Measurements from ENCODE around the gene SRP9.
"Not testable (repeated sequence)": the region's sequence is repeated elsewhere in the genome, so short reads cannot be mapped to it uniquely, and the experiment has no call there.

The SRP9 gene

DNA sequence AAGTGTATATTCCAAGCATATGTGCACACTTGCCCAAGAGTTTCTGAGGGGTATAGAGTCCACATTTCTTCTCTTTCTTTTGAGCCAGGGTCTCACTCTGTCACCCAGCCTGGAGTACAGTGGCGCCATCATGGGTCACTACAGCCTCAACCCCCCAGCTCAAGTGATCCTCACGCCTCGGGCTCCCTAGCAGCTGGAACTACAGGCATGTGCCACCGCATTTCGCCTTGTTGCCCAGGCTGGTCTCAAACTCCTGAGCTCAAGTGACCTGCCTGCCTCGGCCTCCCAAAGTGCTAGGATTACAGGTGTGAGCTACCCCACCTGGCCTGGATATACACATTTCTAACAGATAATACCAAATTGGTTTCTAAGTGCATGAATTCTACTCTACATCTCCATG is 17.1 kb upstream of the SRP9 start:
- Histone ChIP-seq H3K4me1 (peaks cover 0 to 25% (median 20%) of the 10 kb centered on the region in 4 donors), H3K27me3 (no peaks in the 10 kb centered on the region), H3K36me3 (no peaks in the 10 kb centered on the region), H3K27ac (no peak overlapping the region), H3K4me3 (no peak overlapping the region), H3K9me3 (no peaks in the 10 kb centered on the region)
- intact Hi-C loops (cut with DNase I; ENCODE audit: low total_unique reads): loop anchor here (10.0 kb wide), 1 partner anchor 206 kb away; no protein-coding TSS in a partner anchor
- TF ChIP-seq, protein P1, sequence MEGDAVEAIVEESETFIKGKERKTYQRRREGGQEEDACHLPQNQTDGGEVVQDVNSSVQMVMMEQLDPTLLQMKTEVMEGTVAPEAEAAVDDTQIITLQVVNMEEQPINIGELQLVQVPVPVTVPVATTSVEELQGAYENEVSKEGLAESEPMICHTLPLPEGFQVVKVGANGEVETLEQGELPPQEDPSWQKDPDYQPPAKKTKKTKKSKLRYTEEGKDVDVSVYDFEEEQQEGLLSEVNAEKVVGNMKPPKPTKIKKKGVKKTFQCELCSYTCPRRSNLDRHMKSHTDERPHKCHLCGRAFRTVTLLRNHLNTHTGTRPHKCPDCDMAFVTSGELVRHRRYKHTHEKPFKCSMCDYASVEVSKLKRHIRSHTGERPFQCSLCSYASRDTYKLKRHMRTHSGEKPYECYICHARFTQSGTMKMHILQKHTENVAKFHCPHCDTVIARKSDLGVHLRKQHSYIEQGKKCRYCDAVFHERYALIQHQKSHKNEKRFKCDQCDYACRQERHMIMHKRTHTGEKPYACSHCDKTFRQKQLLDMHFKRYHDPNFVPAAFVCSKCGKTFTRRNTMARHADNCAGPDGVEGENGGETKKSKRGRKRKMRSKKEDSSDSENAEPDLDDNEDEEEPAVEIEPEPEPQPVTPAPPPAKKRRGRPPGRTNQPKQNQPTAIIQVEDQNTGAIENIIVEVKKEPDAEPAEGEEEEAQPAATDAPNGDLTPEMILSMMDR (IDR thresholded peaks at IDR 0.05): no peak
- peak in 1 of 2 donors; percentile 57 for DNase-seq

DNA sequence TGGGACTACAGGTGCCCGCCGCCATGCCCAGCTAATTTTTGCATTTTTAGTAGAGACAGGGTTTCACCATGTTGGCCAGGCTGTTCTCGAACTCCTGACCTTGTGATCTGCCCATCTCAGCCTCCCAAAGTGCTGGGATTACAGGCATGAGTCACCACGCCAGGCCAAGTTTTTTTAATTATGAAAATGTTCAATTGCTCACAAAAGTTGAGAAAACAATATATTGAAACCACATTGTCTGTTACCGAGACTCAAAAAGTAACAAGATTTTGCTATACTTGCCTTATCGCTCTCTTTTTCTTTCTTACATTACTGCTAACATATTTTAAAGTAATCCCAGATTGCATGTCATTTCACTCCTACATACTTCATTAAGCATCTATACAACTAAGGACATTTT is 16.2 kb upstream of the SRP9 start:
- not testable (repeated sequence) for H3K36me3 ChIP-seq, H3K4me3 ChIP-seq, H3K27me3 ChIP-seq, H3K9me3 ChIP-seq, DNase-seq, H3K27ac ChIP-seq
- peaks cover 0 to 28% (median 19%) of the 10 kb centered on the region in 4 donors for H3K4me1 ChIP-seq
- intact Hi-C loops (cut with DNase I; ENCODE audit: low total_unique reads): loop anchor here (10.0 kb wide), 1 partner anchor 207 kb away; no protein-coding TSS in a partner anchor

DNA sequence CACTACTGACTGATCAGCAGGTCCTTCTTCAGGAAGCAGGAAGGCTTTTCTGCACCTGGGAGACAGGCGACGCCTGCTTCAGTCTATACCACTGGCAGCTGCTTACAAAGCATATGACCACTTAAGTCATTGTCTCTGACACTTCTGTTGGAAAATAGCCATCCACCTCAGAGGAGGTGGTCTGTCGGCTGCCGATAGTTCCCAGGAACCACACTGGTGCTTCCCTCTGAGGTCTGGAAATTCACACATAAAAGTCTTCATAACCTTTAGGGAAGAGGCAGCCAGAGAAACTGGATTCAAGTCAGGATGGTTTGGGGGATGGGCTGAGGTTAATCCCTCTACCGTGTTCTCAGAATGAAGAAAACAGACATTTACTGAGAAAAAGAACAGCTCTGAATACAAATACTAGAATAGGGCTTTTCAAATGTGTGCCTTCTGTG is 15.6 kb upstream of the SRP9 start:
- DNase-seq: peak in 1 of 2 donors; percentile 45
- no peaks in the 10 kb centered on the region for H3K9me3 ChIP-seq
- H3K27ac ChIP-seq: peak overlapping the region in 1 of 2 donors; percentile 63
- no peaks in the 10 kb centered on the region for H3K27me3 ChIP-seq
- H3K4me3 ChIP-seq: no peak overlapping the region
- TF ChIP-seq, protein P1 (IDR thresholded peaks at IDR 0.05): no peak
- intact Hi-C loops (cut with DNase I; ENCODE audit: low total_unique reads): loop anchor here (10.0 kb wide), 1 partner anchor 207 kb away; no protein-coding TSS in a partner anchor
- H3K4me1 ChIP-seq: peaks cover 0 to 34% (median 26%) of the 10 kb centered on the region in 4 donors
- no peaks in the 10 kb centered on the region for H3K36me3 ChIP-seq

DNA sequence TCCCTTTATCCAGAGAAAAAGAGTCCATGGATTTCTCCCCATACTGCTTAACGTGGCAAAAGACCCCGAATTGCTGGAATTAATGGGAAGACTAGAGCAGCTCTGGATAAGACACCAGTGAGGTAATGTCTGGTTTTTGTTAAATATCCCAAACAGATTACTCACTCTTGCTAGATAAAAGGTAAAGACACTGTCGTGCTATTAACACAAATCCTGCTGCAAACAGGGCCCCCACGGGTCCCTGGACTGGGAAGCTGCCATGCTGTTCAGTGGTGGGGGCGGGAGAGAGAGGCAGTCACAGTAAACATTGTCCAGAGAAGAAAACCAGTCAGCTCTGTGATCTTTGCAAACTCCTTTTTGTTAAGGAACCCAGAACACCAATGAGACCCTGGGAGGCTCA is 15.2 kb upstream of the SRP9 start:
- Histone ChIP-seq H3K36me3 (no peaks in the 10 kb centered on the region), H3K27ac (peak overlapping the region in 1 of 2 donors; percentile 63), H3K4me1 (peaks cover 0 to 39% (median 29%) of the 10 kb centered on the region in 4 donors), H3K27me3 (no peaks in the 10 kb centered on the region), H3K4me3 (no peak overlapping the region), H3K9me3 (no peaks in the 10 kb centered on the region)
- intact Hi-C loops (cut with DNase I; ENCODE audit: low total_unique reads): loop anchor here (10.0 kb wide), 1 partner anchor 208 kb away; no protein-coding TSS in a partner anchor
- TF ChIP-seq, protein P1 (IDR thresholded peaks at IDR 0.05): no peak
- DNase-seq: no peak

DNA sequence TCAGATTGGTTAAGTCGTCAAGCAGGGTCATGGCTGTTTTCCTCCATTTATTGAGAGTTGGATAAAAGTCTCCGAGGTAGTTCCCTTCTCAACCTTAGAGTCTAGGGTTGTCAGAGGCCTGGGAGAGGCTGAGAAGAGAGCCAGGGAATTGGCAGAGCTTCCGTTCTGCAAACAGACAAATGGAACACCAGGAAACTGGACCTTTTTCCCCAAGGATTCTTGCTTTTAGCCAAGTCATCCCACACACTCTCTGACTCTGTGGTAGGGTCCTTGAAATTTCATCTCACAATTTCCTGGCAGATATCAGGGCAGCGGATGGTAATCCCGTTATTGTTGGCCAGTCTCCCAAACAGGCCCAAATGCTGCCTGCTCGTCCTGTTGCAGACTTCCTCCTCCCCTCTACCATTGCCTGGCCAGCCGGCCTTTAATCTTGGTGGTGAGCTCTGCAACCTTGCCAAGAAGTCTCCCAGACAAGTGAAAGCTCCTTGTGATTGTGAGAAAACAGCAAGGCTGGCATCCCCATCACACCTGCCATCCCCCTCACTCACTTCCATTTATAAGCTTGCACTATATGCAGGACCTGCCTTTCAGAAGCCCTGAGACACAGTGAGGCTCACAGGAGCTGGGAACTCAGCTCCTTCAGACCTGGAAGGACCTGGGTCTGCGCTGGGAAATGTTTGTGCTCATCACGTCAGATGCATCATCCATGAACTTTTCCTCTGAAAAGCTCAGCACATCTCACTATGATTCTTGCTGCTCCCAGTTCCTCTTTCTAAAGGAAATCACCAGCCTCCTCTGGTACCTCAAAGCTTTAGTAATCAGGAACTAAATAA is 13.7 kb upstream of the SRP9 start:
- H3K4me3 ChIP-seq: no peak overlapping the region
- intact Hi-C loops (cut with DNase I; ENCODE audit: low total_unique reads): loop anchor here (10.0 kb wide), 1 partner anchor 209 kb away; no protein-coding TSS in a partner anchor
- H3K4me1 ChIP-seq: peaks cover 0 to 48% (median 41%) of the 10 kb centered on the region in 4 donors
- H3K36me3 ChIP-seq: no peaks in the 10 kb centered on the region
- no peaks in the 10 kb centered on the region for H3K27me3 ChIP-seq
- H3K27ac ChIP-seq: peak overlapping the region; percentile 63 to 66
- DNase-seq: peak in 1 of 2 donors; percentile 76
- no peaks in the 10 kb centered on the region for H3K9me3 ChIP-seq
- TF ChIP-seq, protein P1 (IDR thresholded peaks at IDR 0.05): no peak
